Adipocyte (in vitro differentiated cells): ENCODE measurements around the gene NT5C3A.

Experiments
- DNase-seq: peaks from one replicate; pipeline ENCODE4 v3.0.0-alpha.2; 2015; ENCODE audit warnings: low read depth
- H3K27me3 ChIP-seq: replicated peaks from 2 replicates; pipeline ENCODE4 v1.7.0; 2013; ENCODE audit warnings: mild to moderate bottlenecking, low read length, moderate library complexity; ENCODE audit not compliant: control insufficient read depth, insufficient read depth
- H3K36me3 ChIP-seq: 2 replicates; pipeline ENCODE4 v1.7.0; 2013; ENCODE audit warnings: low read length, mild to moderate bottlenecking, moderate library complexity; ENCODE audit not compliant: control insufficient read depth, insufficient read depth, severe bottlenecking
- H3K4me1 ChIP-seq: 2 replicates; pipeline ENCODE4 v1.7.0; 2013; ENCODE audit warnings: mild to moderate bottlenecking, low read length, moderate library complexity; ENCODE audit not compliant: control insufficient read depth, insufficient read depth
- H3K4me3 ChIP-seq: 2 replicates; pipeline ENCODE4 v1.7.0; 2013; ENCODE audit warnings: mild to moderate bottlenecking, low read length, moderate library complexity
- H3K9ac ChIP-seq: 2 replicates; pipeline ENCODE4 v1.7.0; 2013; ENCODE audit warnings: mild to moderate bottlenecking, low read length, moderate library complexity
- H3K9me3 ChIP-seq: 2 replicates; pipeline ENCODE4 v1.7.0; 2013; ENCODE audit warnings: mild to moderate bottlenecking, low read length, moderate library complexity; ENCODE audit not compliant: control insufficient read depth

The NT5C3A gene

GRCh38 chr7:33093266-33093665 is 30.7 kb upstream of the NT5C3A start:
- Histone ChIP-seq H3K27me3 (no peaks in the 10 kb centered on the region), H3K36me3 (peaks cover 50% of the 10 kb centered on the region), H3K4me1 (no peaks in the 10 kb centered on the region), H3K9me3 (no peaks in the 10 kb centered on the region), H3K9ac (no peak overlapping the region), H3K4me3 (no peak overlapping the region)
- DNase-seq, result no peak

- no peak for DNase-seq
- H3K4me1 ChIP-seq, result no peaks in the 10 kb centered on the region
- H3K36me3 ChIP-seq, result peaks cover 35% of the 10 kb centered on the region
- H3K9me3 ChIP-seq, result no peaks in the 10 kb centered on the region
- no peaks in the 10 kb centered on the region for H3K27me3 ChIP-seq
- H3K4me3 ChIP-seq, result no peak overlapping the region
- H3K9ac ChIP-seq, result no peak overlapping the region
Measured at GRCh38 chr7:33091641-33092191, 29.1 kb upstream of the NT5C3A start.

- H3K27me3 ChIP-seq, result no peaks in the 10 kb centered on the region
- no peaks in the 10 kb centered on the region for H3K9me3 ChIP-seq
- DNase-seq, result peak; percentile 34
- H3K4me3 ChIP-seq, result no peak overlapping the region
- peaks cover 30% of the 10 kb centered on the region for H3K36me3 ChIP-seq
- no peaks in the 10 kb centered on the region for H3K4me1 ChIP-seq
- no peak overlapping the region for H3K9ac ChIP-seq
Measured at GRCh38 chr7:33091111-33091531, 28.5 kb upstream of the NT5C3A start.

- no peak overlapping the region for H3K9ac ChIP-seq
- H3K36me3 ChIP-seq, result peaks cover 12% of the 10 kb centered on the region
- no peak for DNase-seq
- H3K27me3 ChIP-seq, result no peaks in the 10 kb centered on the region
- no peaks in the 10 kb centered on the region for H3K4me1 ChIP-seq
- no peak overlapping the region for H3K4me3 ChIP-seq
- H3K9me3 ChIP-seq, result no peaks in the 10 kb centered on the region
Measured at GRCh38 chr7:33089142-33089541, 26.6 kb upstream of the NT5C3A start.

- Histone ChIP-seq H3K4me1 (no peaks in the 10 kb centered on the region), H3K27me3 (peaks cover 2% of the 10 kb centered on the region), H3K36me3 (no peaks in the 10 kb centered on the region), H3K9me3 (no peaks in the 10 kb centered on the region), H3K4me3 (no peak overlapping the region), H3K9ac (no peak overlapping the region)
- no peak for DNase-seq
Measured at GRCh38 chr7:33087858-33088257, 25.3 kb upstream of the NT5C3A start.

- Histone ChIP-seq H3K4me3 (no peak overlapping the region), H3K4me1 (no peaks in the 10 kb centered on the region), H3K36me3 (no peaks in the 10 kb centered on the region), H3K27me3 (peaks cover 3% of the 10 kb centered on the region), H3K9me3 (no peaks in the 10 kb centered on the region), H3K9ac (no peak overlapping the region)
- DNase-seq, result no peak
Measured at GRCh38 chr7:33087356-33087755, 24.8 kb upstream of the NT5C3A start.

- DNase-seq, result no peak
Measured at GRCh38 chr7:33079763-33080690, 17.5 kb upstream of the NT5C3A start.

GRCh38 chr7:33079096-33079495 is 16.5 kb upstream of the NT5C3A start:
- no peak overlapping the region for H3K4me3 ChIP-seq

More at GRCh38 chr7:33079763-33080690, 17.5 kb upstream of the NT5C3A start:
- no peak overlapping the region for H3K9ac ChIP-seq
- H3K4me3 ChIP-seq, result no peak overlapping the region
- H3K27me3 ChIP-seq, result peaks cover 25% of the 10 kb centered on the region
- no peaks in the 10 kb centered on the region for H3K4me1 ChIP-seq
- H3K9me3 ChIP-seq, result no peaks in the 10 kb centered on the region
- no peaks in the 10 kb centered on the region for H3K36me3 ChIP-seq

GRCh38 chr7:33076737-33077136 is 14.2 kb upstream of the NT5C3A start:
- Histone ChIP-seq H3K4me1 (peaks cover 7% of the 10 kb centered on the region), H3K4me3 (no peak overlapping the region)
- no peak for DNase-seq

More at GRCh38 chr7:33079096-33079495, 16.5 kb upstream of the NT5C3A start:
- H3K27me3 ChIP-seq, result peaks cover 25% of the 10 kb centered on the region
- no peak overlapping the region for H3K9ac ChIP-seq
- no peaks in the 10 kb centered on the region for H3K36me3 ChIP-seq
- no peak for DNase-seq
- H3K9me3 ChIP-seq, result no peaks in the 10 kb centered on the region
- no peaks in the 10 kb centered on the region for H3K4me1 ChIP-seq

GRCh38 chr7:33075818-33076518 is 13.4 kb upstream of the NT5C3A start:
- Histone ChIP-seq H3K4me3 (no peak overlapping the region), H3K36me3 (no peaks in the 10 kb centered on the region), H3K4me1 (peaks cover 7% of the 10 kb centered on the region), H3K27me3 (peaks cover 21% of the 10 kb centered on the region), H3K9ac (no peak overlapping the region), H3K9me3 (no peaks in the 10 kb centered on the region)
- no peak for DNase-seq

More at GRCh38 chr7:33076737-33077136, 14.2 kb upstream of the NT5C3A start:
- Histone ChIP-seq H3K9ac (no peak overlapping the region), H3K9me3 (no peaks in the 10 kb centered on the region), H3K36me3 (no peaks in the 10 kb centered on the region), H3K27me3 (peaks cover 21% of the 10 kb centered on the region)

- no peak for DNase-seq
- Histone ChIP-seq H3K4me3 (no peak overlapping the region), H3K36me3 (no peaks in the 10 kb centered on the region), H3K9ac (no peak overlapping the region), H3K9me3 (peaks cover 8% of the 10 kb centered on the region), H3K27me3 (peaks cover 16% of the 10 kb centered on the region), H3K4me1 (peaks cover 7% of the 10 kb centered on the region)
Measured at GRCh38 chr7:33073243-33073642, 10.7 kb upstream of the NT5C3A start.
